ENCODE data around the gene TSSK6.

DNA sequence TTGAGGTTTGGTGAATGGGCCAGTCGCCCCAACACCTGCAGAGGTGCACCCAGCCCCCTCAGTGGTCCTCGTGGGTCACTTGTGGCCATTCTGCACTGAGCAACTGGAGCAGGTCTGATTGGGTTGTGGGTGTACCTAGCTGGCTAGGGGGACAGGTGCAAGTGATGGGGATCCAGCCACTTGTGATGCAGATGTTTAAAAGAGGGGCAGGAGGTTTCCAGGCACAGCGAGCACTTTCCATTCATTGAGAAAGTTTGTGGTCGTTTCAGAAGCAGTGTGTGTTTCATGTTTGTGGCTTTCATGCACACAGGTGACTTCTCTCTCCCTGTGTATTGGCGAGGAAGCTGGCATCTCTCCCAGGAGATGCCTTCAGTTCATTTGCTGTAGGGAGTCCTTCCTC lies 34.7 kb downstream of the TSSK6 start:
- TF ChIP-seq, protein P1, sequence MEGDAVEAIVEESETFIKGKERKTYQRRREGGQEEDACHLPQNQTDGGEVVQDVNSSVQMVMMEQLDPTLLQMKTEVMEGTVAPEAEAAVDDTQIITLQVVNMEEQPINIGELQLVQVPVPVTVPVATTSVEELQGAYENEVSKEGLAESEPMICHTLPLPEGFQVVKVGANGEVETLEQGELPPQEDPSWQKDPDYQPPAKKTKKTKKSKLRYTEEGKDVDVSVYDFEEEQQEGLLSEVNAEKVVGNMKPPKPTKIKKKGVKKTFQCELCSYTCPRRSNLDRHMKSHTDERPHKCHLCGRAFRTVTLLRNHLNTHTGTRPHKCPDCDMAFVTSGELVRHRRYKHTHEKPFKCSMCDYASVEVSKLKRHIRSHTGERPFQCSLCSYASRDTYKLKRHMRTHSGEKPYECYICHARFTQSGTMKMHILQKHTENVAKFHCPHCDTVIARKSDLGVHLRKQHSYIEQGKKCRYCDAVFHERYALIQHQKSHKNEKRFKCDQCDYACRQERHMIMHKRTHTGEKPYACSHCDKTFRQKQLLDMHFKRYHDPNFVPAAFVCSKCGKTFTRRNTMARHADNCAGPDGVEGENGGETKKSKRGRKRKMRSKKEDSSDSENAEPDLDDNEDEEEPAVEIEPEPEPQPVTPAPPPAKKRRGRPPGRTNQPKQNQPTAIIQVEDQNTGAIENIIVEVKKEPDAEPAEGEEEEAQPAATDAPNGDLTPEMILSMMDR (conservative IDR thresholded peaks at IDR 0.05; ENCODE audit: low read depth in 2 of 2) = no peak
- no peak for TF ChIP-seq EZH2phosphoT487 (IDR thresholded peaks at IDR 0.05; ENCODE audit: unreplicated experiment)
- TF ChIP-seq, protein P2, sequence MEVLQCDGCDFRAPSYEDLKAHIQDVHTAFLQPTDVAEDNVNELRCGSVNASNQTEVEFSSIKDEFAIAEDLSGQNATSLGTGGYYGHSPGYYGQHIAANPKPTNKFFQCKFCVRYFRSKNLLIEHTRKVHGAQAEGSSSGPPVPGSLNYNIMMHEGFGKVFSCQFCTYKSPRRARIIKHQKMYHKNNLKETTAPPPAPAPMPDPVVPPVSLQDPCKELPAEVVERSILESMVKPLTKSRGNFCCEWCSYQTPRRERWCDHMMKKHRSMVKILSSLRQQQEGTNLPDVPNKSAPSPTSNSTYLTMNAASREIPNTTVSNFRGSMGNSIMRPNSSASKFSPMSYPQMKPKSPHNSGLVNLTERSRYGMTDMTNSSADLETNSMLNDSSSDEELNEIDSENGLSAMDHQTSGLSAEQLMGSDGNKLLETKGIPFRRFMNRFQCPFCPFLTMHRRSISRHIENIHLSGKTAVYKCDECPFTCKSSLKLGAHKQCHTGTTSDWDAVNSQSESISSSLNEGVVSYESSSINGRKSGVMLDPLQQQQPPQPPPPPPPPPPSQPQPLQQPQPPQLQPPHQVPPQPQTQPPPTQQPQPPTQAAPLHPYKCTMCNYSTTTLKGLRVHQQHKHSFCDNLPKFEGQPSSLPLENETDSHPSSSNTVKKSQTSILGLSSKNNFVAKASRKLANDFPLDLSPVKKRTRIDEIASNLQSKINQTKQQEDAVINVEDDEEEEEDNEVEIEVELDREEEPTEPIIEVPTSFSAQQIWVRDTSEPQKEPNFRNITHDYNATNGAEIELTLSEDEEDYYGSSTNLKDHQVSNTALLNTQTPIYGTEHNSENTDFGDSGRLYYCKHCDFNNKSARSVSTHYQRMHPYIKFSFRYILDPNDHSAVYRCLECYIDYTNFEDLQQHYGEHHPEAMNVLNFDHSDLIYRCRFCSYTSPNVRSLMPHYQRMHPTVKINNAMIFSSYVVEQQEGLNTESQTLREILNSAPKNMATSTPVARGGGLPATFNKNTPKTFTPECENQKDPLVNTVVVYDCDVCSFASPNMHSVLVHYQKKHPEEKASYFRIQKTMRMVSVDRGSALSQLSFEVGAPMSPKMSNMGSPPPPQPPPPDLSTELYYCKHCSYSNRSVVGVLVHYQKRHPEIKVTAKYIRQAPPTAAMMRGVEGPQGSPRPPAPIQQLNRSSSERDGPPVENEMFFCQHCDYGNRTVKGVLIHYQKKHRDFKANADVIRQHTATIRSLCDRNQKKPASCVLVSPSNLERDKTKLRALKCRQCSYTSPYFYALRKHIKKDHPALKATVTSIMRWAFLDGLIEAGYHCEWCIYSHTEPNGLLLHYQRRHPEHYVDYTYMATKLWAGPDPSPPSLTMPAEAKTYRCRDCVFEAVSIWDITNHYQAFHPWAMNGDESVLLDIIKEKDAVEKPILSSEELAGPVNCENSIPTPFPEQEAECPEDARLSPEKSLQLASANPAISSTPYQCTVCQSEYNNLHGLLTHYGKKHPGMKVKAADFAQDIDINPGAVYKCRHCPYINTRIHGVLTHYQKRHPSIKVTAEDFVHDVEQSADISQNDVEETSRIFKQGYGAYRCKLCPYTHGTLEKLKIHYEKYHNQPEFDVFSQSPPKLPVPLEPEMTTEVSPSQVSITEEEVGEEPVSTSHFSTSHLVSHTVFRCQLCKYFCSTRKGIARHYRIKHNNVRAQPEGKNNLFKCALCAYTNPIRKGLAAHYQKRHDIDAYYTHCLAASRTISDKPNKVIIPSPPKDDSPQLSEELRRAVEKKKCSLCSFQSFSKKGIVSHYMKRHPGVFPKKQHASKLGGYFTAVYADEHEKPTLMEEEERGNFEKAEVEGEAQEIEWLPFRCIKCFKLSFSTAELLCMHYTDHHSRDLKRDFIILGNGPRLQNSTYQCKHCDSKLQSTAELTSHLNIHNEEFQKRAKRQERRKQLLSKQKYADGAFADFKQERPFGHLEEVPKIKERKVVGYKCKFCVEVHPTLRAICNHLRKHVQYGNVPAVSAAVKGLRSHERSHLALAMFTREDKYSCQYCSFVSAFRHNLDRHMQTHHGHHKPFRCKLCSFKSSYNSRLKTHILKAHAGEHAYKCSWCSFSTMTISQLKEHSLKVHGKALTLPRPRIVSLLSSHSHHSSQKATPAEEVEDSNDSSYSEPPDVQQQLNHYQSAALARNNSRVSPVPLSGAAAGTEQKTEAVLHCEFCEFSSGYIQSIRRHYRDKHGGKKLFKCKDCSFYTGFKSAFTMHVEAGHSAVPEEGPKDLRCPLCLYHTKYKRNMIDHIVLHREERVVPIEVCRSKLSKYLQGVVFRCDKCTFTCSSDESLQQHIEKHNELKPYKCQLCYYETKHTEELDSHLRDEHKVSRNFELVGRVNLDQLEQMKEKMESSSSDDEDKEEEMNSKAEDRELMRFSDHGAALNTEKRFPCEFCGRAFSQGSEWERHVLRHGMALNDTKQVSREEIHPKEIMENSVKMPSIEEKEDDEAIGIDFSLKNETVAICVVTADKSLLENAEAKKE (CRISPR knock-in tag; IDR thresholded peaks at IDR 0.05) = no peak
- no peak for TF ChIP-seq POLR2AphosphoS5 (IDR thresholded peaks at IDR 0.05; ENCODE audit: low read depth)
- no peak for TF ChIP-seq CREB1 (CRISPR knock-in tag; IDR thresholded peaks at IDR 0.05; ENCODE audit: low read depth)

Data from GM23338 (cell line).